Stimulated activated CD4-positive, alpha-beta T cell treated with anti-CD3 and anti-CD28 coated beads, Interleukin-12 subunit alpha, Interleukin-12 subunit beta, amount 100 ng/mL, for 4 hours (primary cell): ENCODE measurements around the gene DHRS4.
"Not testable (repeated sequence)": the region's sequence is repeated elsewhere in the genome, so short reads cannot be mapped to it uniquely, and the experiment has no call there.

Experiments
- DNase-seq: peaks from one replicate; pipeline ENCODE4 v3.0.0-alpha.2; 2020

Gene DHRS4

GRCh38 chr14:23941669-23942068 is 11.9 kb upstream of the DHRS4 start:
- DNase-seq, result no peak

DNA sequence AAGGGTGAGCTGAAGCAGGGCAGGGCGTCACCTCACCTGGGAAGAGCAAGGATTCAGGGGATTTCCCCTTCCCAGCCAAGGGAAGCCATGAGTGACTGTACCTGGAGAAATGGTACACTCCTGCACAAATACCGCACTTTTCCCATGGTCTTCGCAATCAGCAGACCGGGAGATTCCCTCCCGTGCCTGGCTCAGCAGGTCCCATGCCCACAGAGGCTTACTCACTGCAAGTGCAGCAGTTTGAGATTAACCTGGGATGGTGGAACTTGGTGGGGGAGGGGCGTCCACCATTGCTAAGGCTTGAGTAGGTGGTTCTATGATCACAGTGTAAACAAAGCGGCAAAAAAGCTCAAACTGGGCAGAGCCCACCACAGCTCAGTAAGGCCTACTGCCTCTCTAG is 11.0 kb upstream of the DHRS4 start:
- DNase-seq, result no peak

DNA sequence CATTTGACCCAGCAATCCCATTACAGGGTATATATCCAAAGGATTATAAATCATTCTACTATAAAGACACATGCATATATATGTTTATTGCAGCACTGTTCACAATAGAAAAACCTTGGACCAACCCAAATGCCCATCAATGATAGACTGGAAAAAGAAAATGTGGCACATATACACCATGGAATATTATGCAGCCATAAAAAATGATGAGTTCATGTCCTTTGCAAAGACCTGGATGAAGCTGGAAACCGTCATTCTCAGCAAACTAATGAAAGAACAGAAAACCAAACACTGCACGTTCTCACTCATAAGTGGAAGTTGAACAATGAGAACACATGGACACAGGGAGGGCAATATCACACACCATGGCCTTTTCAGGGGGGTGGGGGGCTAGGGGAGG is 4.5 kb upstream of the DHRS4 start:
- not testable (repeated sequence) for DNase-seq

GRCh38 chr14:23950411-23951135 is 3.0 kb upstream of the DHRS4 start:
- no peak for DNase-seq

DNA sequence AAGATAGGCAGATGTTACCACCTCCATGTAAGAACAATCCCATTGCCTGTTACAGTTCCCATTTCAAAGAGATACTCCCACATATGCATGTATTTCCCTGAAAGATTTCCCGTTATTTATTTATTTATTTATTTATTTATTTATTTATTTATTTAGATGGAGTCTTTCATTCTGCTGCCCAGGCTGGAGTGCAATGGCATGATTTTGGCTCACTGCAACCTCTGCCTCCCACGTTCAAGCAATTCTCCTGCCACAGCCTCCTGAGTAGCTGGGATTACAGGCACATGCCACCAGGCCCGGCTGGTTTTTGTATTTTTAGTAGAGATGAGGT is 2.5 kb upstream of the DHRS4 start:
- not testable (repeated sequence) for DNase-seq

GRCh38 chr14:23951590-23952201 is 1.9 kb upstream of the DHRS4 start:
- DNase-seq, result no peak

DNA sequence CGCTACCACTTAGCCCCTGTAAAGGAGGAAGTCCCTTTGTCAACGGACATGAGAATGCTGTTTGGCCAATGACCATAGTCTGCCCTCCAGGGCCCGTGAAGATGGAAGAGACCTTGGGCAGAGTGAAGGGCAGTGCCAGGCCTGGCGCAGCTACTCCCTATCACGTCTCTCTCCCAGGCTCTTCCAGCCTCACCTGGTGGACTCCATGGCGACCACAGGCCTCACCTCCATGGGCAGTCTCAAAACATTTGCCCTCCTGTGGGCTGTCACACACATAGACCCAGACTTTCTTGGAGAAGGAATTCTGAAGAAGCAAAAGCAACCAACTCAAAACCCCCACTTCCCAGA is 480 bp upstream of the DHRS4 start:
- not testable (repeated sequence) for DNase-seq

- DNase-seq, result not testable (repeated sequence)
Measured at GRCh38 chr14:23954279-23954614, 677 bp downstream of the DHRS4 start.

GRCh38 chr14:23954965-23955364 is 1.4 kb downstream of the DHRS4 start:
- not testable (repeated sequence) for DNase-seq

GRCh38 chr14:23955811-23956210 is 2.2 kb downstream of the DHRS4 start:
- not testable (repeated sequence) for DNase-seq

DNA sequence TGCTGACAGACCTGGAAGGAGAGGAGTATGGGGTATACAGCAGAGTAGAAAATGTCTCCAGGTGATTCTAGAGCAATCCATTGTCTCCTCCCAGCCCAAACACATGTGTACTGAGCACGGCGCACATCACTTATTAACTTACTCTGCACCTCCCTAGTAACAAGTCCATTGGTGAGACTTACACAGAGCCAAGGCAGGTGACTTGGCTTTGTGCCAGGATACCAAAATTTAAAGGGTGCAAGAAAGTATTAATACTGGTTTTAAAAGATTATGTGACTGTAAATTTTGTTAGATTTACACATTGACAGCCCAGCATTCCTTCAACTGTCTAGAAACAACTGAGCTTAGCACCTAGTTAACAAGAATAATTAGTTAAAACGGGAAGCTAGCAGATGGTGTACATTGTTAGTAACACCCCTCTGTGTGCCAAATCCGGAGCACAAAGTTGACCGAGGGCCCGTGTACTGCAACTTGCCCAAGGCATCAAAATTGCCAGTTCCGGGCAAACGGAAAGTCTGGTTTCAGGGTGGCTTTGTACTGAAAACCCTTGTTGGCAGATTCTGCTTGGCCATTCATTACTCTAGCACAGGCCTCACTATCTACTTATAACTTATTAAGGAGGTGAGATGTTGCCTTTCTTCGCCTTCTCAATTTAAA is 4.5 kb downstream of the DHRS4 start:
- not testable (repeated sequence) for DNase-seq

DNA sequence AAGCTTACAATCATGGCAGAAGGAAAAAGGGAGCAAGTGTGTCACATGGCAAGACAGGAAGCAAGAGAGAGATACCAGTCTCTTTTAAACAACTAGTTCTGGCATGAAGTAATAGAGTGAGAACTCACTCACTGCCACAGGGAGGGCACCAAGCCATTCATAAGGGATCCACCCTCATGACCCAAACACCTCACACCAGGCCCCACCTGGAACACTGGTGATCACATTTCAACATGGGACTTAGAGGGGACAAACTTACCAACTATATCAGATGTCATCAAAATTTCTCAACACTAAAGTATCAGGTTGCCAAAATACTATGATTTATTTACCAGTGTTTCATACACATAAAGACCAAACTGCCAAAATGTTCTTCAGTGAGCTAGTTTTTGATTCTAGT is 7.3 kb downstream of the DHRS4 start:
- not testable (repeated sequence) for DNase-seq

DNA sequence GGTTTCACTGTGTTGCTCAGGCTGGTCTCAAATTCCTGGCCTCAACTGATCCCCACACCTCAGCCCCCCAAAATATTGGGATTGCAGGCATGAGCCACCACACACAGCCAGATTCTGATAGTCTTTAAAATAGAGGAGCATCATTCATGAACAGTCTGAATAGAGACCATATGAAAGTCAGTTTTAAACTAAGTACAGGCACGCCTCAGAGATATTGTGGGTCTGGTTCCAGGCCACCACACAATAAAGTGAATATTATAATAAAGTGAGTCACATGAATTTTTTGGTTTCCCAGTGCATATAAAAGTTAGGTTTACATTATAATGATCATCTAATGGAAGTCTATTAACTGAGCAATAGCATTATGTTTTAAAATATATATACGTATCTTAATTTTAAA is 8.1 kb downstream of the DHRS4 start:
- DNase-seq, result not testable (repeated sequence)

- not testable (repeated sequence) for DNase-seq
Measured at GRCh38 chr14:23969130-23969480, 15.5 kb downstream of the DHRS4 start.

DNA sequence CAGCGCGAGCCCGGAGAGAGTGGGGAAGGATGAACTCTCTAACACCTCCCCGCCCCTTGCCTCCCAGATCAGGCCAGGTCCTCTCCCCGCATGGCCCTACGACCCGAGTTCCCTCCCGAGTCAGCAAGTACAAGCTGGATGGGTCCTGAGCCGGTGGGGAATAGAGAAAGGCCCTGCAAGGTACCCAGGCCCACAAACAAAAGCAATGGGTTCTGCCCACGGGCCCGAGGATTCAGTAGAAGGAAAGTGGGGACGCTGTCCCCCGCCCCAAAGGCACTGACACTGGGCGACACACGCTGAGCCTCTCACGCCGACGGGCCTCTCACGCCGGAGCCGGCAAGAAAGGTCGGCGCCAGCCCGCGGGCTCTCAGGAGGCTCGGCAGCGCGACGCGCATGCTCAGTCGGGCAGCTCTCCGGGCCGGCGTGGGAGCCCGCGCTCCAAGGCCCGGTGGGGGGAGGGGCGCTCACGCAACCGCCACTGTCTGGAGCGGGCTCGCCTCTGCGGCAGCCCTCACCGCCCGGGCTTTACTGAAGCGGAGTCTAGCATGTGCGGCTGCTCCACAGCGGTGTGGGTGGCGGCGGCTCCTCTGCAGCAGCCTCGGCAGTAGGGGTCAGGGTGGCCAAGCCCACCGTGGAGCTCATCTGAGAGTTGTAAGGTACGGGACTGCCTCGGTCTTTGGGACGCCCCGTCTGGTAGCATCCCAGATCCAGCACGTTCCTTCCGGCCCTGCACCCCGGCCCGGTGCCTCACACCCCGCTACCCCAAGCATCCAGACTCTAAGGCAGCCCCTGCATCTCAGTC is 16.1 kb downstream of the DHRS4 start:
- DNase-seq, result peak; percentile 67

- not testable (repeated sequence) for DNase-seq
Measured at GRCh38 chr14:23970283-23970659, 16.7 kb downstream of the DHRS4 start.

DNA sequence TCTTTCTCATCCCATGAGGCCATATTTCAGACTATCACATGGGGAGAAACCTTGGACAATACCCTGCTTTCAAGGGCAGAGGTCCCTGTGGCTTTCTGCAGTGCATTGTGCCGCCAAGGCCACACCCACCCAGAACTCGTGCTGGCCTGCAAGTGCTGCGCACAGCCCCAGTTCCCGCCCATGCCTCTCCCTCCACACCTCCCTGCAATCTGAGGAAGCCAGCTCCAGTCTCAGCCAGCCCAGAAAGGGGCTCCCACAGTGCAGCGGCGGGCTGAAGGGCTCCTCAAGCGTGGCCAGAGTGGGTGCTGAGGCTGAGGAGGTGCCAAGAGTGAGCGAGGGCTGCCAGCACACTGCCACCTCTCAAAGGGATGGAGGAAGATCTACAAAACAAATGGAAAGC is 19.6 kb downstream of the DHRS4 start:
- DNase-seq, result not testable (repeated sequence)

GRCh38 chr14:23974041-23974440 is 20.5 kb downstream of the DHRS4 start:
- not testable (repeated sequence) for DNase-seq

DNA sequence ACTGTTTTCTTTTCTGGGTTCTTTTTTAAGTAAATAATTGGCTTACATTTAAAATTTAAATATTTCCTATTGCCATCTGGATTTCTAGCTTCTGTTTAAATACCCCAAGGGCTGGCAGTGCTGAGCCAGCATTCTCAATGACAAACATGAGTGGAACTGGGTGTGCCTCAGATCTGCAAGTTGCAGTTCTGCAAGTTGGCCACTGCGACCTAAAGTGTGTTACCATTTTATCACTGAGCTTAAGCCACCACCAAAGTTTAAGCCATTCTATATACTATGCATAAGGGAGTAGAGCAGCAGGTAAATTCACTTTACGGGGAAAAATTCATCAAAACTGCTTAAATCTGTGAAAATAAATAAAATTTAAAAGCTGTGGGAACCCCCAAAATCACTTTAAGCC is 23.6 kb downstream of the DHRS4 start:
- not testable (repeated sequence) for DNase-seq

DNA sequence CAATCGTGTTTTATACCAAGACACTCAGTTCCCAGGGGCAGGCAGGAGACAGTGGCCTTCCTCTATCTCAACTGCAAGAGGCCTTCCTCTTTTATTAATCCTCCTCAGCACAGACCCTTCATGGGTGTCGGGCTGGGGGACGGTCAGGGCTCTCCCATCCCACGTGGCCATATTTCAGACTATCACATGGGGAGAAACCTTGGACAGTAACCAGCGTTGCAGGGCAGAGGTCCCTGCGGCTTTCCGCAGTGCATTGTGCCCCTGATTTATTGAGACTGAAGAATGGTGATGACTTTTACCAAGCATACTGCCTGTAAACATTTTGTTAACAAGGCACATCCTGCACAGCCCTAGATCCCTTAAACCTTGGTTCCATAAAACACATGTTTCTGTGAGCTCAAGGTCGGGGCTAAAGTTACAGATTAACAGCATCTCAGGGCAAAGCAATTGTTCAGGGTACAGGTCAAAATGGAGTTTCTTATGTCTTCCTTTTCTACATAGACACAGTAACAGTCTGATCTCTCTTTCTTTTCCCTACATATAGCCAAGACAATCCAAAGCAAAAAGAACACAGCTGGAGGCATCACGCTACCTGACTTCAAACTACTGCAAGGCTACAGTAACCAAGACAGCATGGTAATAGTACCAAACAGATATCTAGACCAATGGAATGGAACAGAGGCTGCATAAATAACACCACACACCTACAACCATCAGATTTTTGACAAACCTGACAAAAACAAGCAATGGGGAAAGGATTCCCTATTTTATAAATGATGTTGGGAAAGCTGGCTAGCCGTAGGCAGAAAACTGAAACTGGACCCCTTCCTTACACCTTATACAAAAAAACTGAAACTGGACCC is 28.6 kb downstream of the DHRS4 start:
- DNase-seq, result not testable (repeated sequence)

DNA sequence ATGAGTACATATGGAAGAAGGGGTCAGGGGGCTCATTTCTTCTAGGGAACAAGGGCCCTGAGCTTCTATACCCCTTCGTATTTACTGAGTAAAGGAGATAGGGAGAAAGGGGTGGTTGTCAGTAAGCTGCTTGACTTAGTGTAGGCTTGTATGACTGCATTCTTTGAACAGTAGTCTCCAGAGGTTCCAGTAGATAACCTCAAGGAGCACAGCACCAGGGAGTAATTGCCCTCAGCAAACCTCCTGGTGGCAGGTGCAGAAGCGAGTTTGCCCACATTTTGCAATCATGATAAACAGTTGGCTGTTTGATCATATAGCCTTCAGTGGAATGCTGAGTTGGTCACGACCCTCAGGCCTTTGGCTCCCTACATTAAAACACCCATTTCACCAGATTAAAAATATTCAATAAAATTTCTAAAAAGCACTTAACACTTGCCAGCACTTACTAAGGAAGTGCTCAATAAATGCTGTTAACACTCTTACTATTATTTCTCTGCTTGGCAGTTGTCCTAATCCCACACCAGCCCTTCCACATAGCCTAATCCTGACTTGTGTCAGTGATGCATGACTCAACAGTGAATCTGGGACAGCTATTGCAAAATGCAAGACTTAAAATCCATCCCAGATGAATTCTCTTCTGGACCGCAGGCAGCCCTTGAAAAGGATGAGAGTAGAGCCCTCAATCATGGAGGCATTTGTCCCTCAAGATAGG is 31.5 kb downstream of the DHRS4 start:
- DNase-seq, result no peak

DNA sequence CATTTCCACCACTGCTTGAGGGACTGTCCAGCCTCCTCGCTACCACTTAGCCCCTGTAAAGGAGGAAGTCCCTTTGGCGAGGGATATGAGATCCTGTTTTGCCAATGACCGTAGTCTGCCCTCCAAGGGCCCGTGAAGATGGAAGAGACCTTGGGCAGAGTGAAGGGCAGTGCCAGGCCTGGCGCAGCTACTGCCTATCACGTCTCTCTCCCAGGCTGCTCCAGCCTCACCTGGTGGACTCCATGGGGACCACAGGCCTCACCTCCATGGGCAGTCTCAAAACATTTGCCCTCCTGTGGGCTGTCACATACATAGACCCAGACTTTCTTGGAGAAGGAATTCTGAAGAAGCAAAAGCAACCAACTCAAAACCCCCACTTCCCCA is 34.6 kb downstream of the DHRS4 start:
- not testable (repeated sequence) for DNase-seq
